Hepatocyte (in vitro differentiated cells): ENCODE results near the gene SLC38A10. TPM values are rescaled to one million over a fixed set of nuclear protein-coding genes. Genes with fewer than 3 reads are reported as not detected.

ENCODE experiments used
- DNase-seq: peaks from one replicate; pipeline ENCODE4 v3.0.0-alpha.2; 2016; ENCODE audit warnings: low spot score
- H2AFZ ChIP-seq: fragments of 200-600 bp; sonication (generic); 2 replicates; pipeline ENCODE4 v1.6.0; 2016; ENCODE audit warnings: antibody characterized with exemption, mild to moderate bottlenecking
- H3K27ac ChIP-seq: fragments of 200-600 bp; sonication (generic); 2 replicates; pipeline ENCODE4 v1.5.1; 2016; ENCODE audit warnings: mild to moderate bottlenecking
- H3K27me3 ChIP-seq: fragments of 200-600 bp; sonication (generic); 2 replicates; pipeline ENCODE4 v1.6.1; 2016
- H3K36me3 ChIP-seq: fragments of 200-600 bp; sonication (generic); replicated peaks from 2 replicates; pipeline ENCODE4 v1.5.1; 2016; ENCODE audit warnings: low read depth; ENCODE audit not compliant: insufficient read depth
- H3K4me1 ChIP-seq: fragments of 200-600 bp; sonication (generic); 2 replicates; pipeline ENCODE4 v1.5.1; 2016; ENCODE audit warnings: mild to moderate bottlenecking, moderate library complexity; ENCODE audit not compliant: insufficient read depth
- H3K4me2 ChIP-seq: fragments of 200-600 bp; sonication (generic); 2 replicates; pipeline ENCODE4 v1.6.0; 2016
- H3K4me3 ChIP-seq: fragments of 200-600 bp; sonication (generic); 2 replicates; pipeline ENCODE4 v1.5.1; 2016; ENCODE audit warnings: mild to moderate bottlenecking
- H3K79me2 ChIP-seq: fragments of 200-600 bp; sonication (generic); 2 replicates; pipeline ENCODE4 v1.6.0; 2017; ENCODE audit warnings: mild to moderate bottlenecking
- H3K9me2 ChIP-seq: fragments of 200-600 bp; sonication (generic); replicated peaks from 2 replicates; pipeline ENCODE4 v1.6.0; 2017; ENCODE audit warnings: mild to moderate bottlenecking; ENCODE audit not compliant: insufficient read depth
- H3K9me3 ChIP-seq: fragments of 200-600 bp; sonication (generic); 2 replicates; pipeline ENCODE4 v1.5.1; 2016; ENCODE audit warnings: low read depth, mild to moderate bottlenecking
- H4K20me1 ChIP-seq: fragments of 200-600 bp; sonication (generic); 2 replicates; pipeline ENCODE4 v1.6.0; 2016; ENCODE audit warnings: mild to moderate bottlenecking; ENCODE audit not compliant: insufficient read depth, poor library complexity, severe bottlenecking
- EZH2 ChIP-seq: fragments of 200-600 bp; sonication (generic); IDR thresholded peaks from 2 replicates; pipeline ENCODE4 v1.6.1; 2016; ENCODE audit warnings: antibody characterized with exemption, mild to moderate bottlenecking, borderline replicate concordance
- EZH2phosphoT487 ChIP-seq: fragments of 200-600 bp; sonication (generic); IDR thresholded peaks from one replicate; pipeline ENCODE4 v1.6.1; 2018; ENCODE audit warnings: antibody characterized with exemption, mild to moderate bottlenecking, low read depth, moderate library complexity; ENCODE audit not compliant: unreplicated experiment, severe bottlenecking
- WGBS: methylation state at CpG from one replicate; pipeline ENCODE4 v1.1.6; 2016; ENCODE audit warnings: low lambda C conversion rate; ENCODE audit errors: missing lambda C conversion rate; 5-methylcytosine and 5-hydroxymethylcytosine counted together
- polyA plus RNA-seq: library from polyadenylated mRNA; unstranded; fragments of >200 nt; fragmentation: Nextera tagmentation; extraction: Ambion mirVana; gene quantifications from 2 replicates; pipeline ENCODE4 v1.2.1, GENCODE V29; 2016
- total RNA-seq: library from RNA; depleted of rRNA; stranded (reverse); fragments of >200 nt; gene quantifications from 2 replicates; pipeline ENCODE4 v1.2.3, GENCODE V29; 2014
- TF ChIP-seq, protein P1 (sequence below): fragments of 200-600 bp; sonication (generic); IDR thresholded peaks from 2 replicates; pipeline ENCODE4 v1.5.1; 2016; ENCODE audit warnings: antibody characterized with exemption, mild to moderate bottlenecking; ENCODE audit not compliant: poor library complexity

The SLC38A10 gene
- total and polyA plus RNA-seq, 2 experiments from 2014 or later, result 91.4 to 124 TPM

DNA sequence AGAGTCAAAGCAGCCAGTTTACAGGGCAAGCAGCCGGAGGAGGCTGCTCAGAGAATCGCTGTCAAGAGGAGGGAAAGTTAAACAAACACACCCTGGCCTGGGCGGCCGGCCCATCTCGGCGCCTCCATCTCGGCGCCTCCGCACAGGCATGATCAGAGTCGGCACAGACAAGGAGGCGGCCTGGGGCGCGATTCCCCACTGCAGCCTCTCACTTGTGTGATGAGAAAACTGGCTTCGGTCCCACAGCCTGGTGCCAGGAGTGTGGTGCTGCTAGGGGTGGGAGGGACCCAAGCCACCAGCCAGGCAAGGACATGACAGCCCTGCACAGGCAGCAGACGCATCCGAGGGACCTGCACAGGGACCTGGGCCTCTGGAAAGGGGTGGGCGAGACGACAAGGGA lies 17.7 kb downstream of the SLC38A10 start:
- H2AFZ ChIP-seq, result no peak overlapping the region
- peaks cover 3% of the 10 kb centered on the region for H4K20me1 ChIP-seq
- no peak overlapping the region for H3K27ac ChIP-seq

DNA sequence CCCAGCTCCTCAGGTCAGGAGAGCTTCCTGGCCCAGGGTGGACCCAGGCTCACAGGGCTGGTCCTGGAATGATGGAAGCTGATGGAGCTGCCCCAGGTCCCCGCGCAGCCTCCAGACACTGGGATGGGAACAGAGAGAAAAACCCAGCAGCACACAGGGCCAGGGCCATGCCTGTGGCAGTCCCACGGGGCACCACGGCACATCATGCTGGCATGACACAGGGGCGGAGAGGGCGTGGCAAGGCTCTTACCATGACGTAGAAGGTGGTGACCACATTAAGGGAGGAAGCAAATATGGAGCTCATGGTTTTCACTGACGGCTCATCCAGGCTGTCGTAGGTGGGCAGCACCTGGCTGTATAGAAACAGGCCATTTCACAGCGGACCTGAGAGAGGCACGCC lies 18.3 kb downstream of the SLC38A10 start:
- no peak overlapping the region for H2AFZ ChIP-seq
- H3K4me3 ChIP-seq, result no peak overlapping the region
- H3K27ac ChIP-seq, result no peak overlapping the region
- H3K36me3 ChIP-seq, result no peaks in the 10 kb centered on the region
- TF ChIP-seq, protein P1, sequence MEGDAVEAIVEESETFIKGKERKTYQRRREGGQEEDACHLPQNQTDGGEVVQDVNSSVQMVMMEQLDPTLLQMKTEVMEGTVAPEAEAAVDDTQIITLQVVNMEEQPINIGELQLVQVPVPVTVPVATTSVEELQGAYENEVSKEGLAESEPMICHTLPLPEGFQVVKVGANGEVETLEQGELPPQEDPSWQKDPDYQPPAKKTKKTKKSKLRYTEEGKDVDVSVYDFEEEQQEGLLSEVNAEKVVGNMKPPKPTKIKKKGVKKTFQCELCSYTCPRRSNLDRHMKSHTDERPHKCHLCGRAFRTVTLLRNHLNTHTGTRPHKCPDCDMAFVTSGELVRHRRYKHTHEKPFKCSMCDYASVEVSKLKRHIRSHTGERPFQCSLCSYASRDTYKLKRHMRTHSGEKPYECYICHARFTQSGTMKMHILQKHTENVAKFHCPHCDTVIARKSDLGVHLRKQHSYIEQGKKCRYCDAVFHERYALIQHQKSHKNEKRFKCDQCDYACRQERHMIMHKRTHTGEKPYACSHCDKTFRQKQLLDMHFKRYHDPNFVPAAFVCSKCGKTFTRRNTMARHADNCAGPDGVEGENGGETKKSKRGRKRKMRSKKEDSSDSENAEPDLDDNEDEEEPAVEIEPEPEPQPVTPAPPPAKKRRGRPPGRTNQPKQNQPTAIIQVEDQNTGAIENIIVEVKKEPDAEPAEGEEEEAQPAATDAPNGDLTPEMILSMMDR, result no peak
- TF ChIP-seq EZH2phosphoT487 (no peak), EZH2 (no peak)
- H3K79me2 ChIP-seq, result no peaks in the 10 kb centered on the region
- H3K27me3 ChIP-seq, result no peaks in the 10 kb centered on the region
- no peak overlapping the region for H3K4me2 ChIP-seq
- H3K4me1 ChIP-seq, result no peaks in the 10 kb centered on the region
- DNase-seq, result no peak
- H4K20me1 ChIP-seq, result peaks cover 3% of the 10 kb centered on the region
- H3K9me2 ChIP-seq, result no peaks in the 10 kb centered on the region
- no peaks in the 10 kb centered on the region for H3K9me3 ChIP-seq
- 90% methylated on average over 9 of the region's 11 CpGs for WGBS

More for the DNA sequence above, 17.7 kb downstream of the SLC38A10 start:
- peak; percentile 32 for DNase-seq
- TF ChIP-seq EZH2phosphoT487 (no peak), EZH2 (no peak)
- 80% methylated on average over 18 of the region's 18 CpGs for WGBS
- no peaks in the 10 kb centered on the region for H3K36me3 ChIP-seq
- H3K9me2 ChIP-seq, result no peaks in the 10 kb centered on the region
- H3K4me3 ChIP-seq, result no peak overlapping the region
- H3K79me2 ChIP-seq, result no peaks in the 10 kb centered on the region
- H3K4me1 ChIP-seq, result no peaks in the 10 kb centered on the region
- no peaks in the 10 kb centered on the region for H3K9me3 ChIP-seq
- H3K27me3 ChIP-seq, result no peaks in the 10 kb centered on the region
- no peak overlapping the region for H3K4me2 ChIP-seq

DNA sequence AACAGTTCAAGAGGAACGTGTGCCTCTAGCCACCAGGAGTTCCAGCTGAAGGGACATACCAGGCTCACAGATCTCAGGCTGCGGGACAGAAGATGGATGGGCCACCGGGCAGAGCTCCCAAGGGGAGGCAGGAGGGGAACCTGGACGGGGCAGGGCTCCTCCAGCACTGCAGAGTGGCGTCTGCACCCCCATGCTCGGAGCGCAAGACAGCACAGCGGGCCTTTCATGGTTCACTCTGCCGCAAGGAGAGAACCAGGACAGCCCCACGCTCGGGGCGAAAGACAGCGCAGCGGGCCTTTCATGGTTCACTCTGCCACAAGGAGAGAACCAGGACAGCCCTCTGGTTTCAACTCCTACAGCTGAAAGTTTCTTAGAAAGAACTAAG lies 20.6 kb downstream of the SLC38A10 start:
- no peaks in the 10 kb centered on the region for H3K9me2 ChIP-seq
- no peak overlapping the region for H3K4me2 ChIP-seq
- no peak overlapping the region for H3K27ac ChIP-seq
- WGBS, result 95% methylated on average over 14 of the region's 14 CpGs
- no peaks in the 10 kb centered on the region for H3K27me3 ChIP-seq
- H2AFZ ChIP-seq, result no peak overlapping the region
- TF ChIP-seq EZH2phosphoT487 (no peak), EZH2 (no peak)
- TF ChIP-seq, protein P1, result no peak
- no peaks in the 10 kb centered on the region for H3K4me1 ChIP-seq
- no peaks in the 10 kb centered on the region for H3K9me3 ChIP-seq
- H3K4me3 ChIP-seq, result no peak overlapping the region
- H4K20me1 ChIP-seq, result peaks cover 3% of the 10 kb centered on the region
- DNase-seq, result no peak
- no peaks in the 10 kb centered on the region for H3K36me3 ChIP-seq
- no peaks in the 10 kb centered on the region for H3K79me2 ChIP-seq

DNA sequence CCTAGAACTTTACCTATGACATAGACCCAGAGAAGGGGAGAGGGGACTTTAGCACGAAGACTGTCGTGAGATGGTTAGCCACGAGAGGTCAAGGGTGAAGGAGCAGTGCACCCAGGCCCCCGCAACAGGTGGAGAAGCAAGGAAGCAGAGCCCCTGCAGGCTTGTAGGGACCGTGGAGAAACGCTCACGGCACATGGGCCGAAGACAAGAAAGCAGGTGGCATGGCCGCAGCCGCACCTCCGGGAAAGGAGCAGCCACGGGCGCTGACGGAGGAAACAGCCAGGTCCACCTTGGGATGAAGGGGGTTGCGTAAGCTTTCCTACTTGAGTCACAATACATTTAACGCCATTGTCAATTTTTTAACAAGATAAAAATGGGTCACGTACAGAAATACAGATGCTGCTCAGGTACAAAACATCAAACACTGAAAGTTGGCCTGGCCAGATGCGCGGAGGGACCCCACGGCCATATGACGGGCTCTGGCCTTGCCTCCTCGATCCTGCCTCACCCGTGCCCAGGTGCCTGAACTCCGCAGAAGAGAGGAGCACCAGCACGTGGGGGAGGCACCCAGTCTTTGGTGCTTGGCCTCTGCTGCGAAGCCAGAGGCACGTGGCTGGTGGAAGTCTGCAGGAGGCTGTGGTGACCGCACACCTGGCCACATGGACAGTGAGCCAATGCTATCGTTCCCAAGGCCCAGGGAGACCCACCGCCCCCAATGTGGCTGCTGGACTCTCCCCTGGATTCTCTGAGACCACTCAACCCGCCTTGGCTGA lies 21.2 kb downstream of the SLC38A10 start:
- H3K36me3 ChIP-seq, result no peaks in the 10 kb centered on the region
- no peaks in the 10 kb centered on the region for H3K27me3 ChIP-seq
- no peak for DNase-seq
- H3K27ac ChIP-seq, result no peak overlapping the region
- peaks cover 3% of the 10 kb centered on the region for H4K20me1 ChIP-seq
- no peaks in the 10 kb centered on the region for H3K4me1 ChIP-seq
- H3K9me3 ChIP-seq, result no peaks in the 10 kb centered on the region
- no peak overlapping the region for H3K4me2 ChIP-seq
- H2AFZ ChIP-seq, result no peak overlapping the region
- 97% methylated on average over 31 of the region's 31 CpGs for WGBS
- H3K4me3 ChIP-seq, result no peak overlapping the region
- no peaks in the 10 kb centered on the region for H3K79me2 ChIP-seq
- no peak for TF ChIP-seq EZH2phosphoT487
- TF ChIP-seq, protein P1, result no peak
- TF ChIP-seq EZH2, result no peak
- no peaks in the 10 kb centered on the region for H3K9me2 ChIP-seq
